Psoas muscle (tissue), 8 donors: ENCODE results near the gene FADS2. TPM values are rescaled to one million over a fixed set of nuclear protein-coding genes. Genes with fewer than 3 reads are reported as not detected.

Experiments
- ATAC-seq, 4 donors: fragments of 200-7000 bp; cut with Tn5 transposase; one replicate each; pipeline ENCODE4 v1.9.1; 2020; ENCODE audit warnings: moderate library complexity in 3 of 4, mild to moderate bottlenecking in 2 of 4
- DNase-seq, 2 donors: peaks; one replicate each; pipeline ENCODE4 v3.0.0-alpha.2; 2020
- H3K27ac ChIP-seq: fragments of 200-600 bp; one replicate; pipeline ENCODE4 v1.8.0; 2022
- H3K27me3 ChIP-seq, 3 donors: fragments of 200-600 bp in 1 of 3; one replicate each; pipeline versions ENCODE4 v1.6.1 to v1.8.0; 2013 to 2022; ENCODE audit warnings: low read length in 2 of 3, mild to moderate bottlenecking in 2 of 3, moderate library complexity in 1 of 3; ENCODE audit not compliant: insufficient read depth in 3 of 3
- H3K36me3 ChIP-seq, 2 donors: fragments of 200-600 bp in 1 of 2; one replicate each; pipeline versions ENCODE4 v1.6.1 to v1.8.0; 2013 to 2022; ENCODE audit warnings: low read depth in 1 of 2, mild to moderate bottlenecking in 1 of 2, moderate library complexity in 1 of 2; ENCODE audit not compliant: insufficient read depth in 1 of 2
- H3K4me1 ChIP-seq: fragments of 200-600 bp; one replicate; pipeline ENCODE4 v1.8.0; 2022
- H3K4me3 ChIP-seq: fragments of 200-600 bp; one replicate; pipeline ENCODE4 v1.8.0; 2022; ENCODE audit warnings: mild to moderate bottlenecking
- H3K9me3 ChIP-seq: fragments of 200-600 bp; one replicate; pipeline ENCODE4 v1.8.0; 2022
- WGBS, 3 donors: extraction: QIAGEN DNeasy Blood & Tissue Kit; methylation state at CpG; one replicate each; pipeline versions ENCODE4 v1.1.6 to v1.1.7; 2013; 5-methylcytosine and 5-hydroxymethylcytosine counted together
- intact Hi-C, 2 donors: fragments of 100-400 bp; cut with DNase I; formaldehyde crosslinking; loops; one replicate each; pipeline versions ENCODE4 v1.11.0 to v1.14.2; 2022
- polyA plus RNA-seq, 3 donors: library from polyadenylated mRNA; stranded (reverse); fragments of 200-250 nt; gene quantifications; one replicate each; pipeline ENCODE4 v1.2.3, GENCODE V29; 2013
- total RNA-seq, 4 donors: library from RNA; stranded (reverse); fragmentation: NEBNext Ultra II Directional in 2 of 4; extraction: Animal tissue kit (Norgen Biotek cat#: 25700) in 2 of 4; gene quantifications; one replicate each; pipeline versions ENCODE4 v1.2.1 to v1.2.4, GENCODE V29; 2021 to 2023
- TF ChIP-seq, protein P1 (sequence below): fragments of 200-600 bp; IDR thresholded peaks from one replicate; pipeline ENCODE4 v1.8.0; 2022; ENCODE audit warnings: antibody characterized with exemption
- donor health status: healthy with polysubstance abuse.
- donor health status: DM: no; HTN: no; CAD: no; lungs with moderate emphysema.
- donor health status: Bipolar disorder and iron deficiency.
- donor health status: healthy.
- donor health status: DM: yes; HTN: yes; CAD: no.
- donor health status: DM: no; HTN: no; CAD: no.
- donor health status: DM: no; HTN: no; CAD: no.
- donor health status: DM: yes; HTN: yes; CAD: no.

FADS2 gene
- total and polyA plus RNA-seq, 7 donors, result 2.2 to 8.4 (median 5.5) TPM

DNA sequence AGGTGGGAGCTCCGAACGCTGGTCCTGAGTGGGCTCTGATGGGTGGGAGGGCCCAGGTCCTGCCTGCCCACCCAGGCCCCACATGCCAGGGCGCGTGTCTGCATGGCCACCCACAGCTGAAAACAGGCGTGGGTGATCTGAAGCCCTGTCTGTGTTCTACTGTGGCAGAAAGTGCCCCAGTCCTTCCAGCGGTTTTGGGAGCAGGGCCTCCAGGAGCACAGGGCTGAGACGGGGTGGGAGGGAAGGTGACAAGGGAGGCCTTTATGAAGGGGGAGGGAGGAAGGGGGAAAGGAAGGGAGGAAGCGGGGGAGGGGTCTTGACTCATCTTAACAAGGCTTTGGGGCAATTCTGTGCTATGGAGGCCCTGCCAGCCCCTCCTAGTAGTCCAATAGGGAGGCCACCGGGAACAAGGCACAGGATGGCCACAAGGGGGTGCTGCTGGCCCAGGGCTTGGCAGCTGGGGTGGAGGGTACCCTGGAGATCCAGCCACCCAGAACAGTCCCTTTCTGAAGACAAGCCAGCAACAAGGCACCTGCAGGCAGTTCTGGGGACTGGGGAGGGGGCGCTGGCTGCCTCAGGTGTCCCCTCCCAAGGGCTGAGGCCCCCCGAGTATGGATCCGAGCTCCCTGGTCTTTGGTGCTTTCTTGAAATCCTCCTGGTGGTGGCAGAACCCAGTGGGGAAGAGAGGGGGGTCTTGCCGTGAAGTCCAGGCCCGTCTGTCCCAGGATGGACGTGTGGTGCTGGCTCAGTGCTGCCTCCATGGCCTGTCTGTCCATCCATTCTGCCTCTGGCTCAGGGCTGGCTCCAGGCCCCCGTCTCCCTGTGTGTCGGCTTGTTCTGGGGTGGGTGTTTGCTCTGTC is 69.5 kb downstream of the FADS2 start:
- Histone ChIP-seq H3K36me3 (peaks cover 0 to 13% of the 10 kb centered on the region in 2 donors), H3K4me3 (no peak overlapping the region), H3K27me3 (no peaks in the 10 kb centered on the region), H3K9me3 (no peaks in the 10 kb centered on the region), H3K4me1 (no peaks in the 10 kb centered on the region), H3K27ac (no peak overlapping the region)
- peak; percentile 63 to 88 (median 70) for ATAC-seq
- DNase-seq, result peak; percentile 79 to 86
- intact Hi-C loops, result loop anchor here (2.0 to 5.0 kb wide), 5 partner anchors 49 to 211 kb away; partner anchors contain the start of genes FEN1 (in 1 of the 2) and TMEM258 (in 1 of the 2)
- 70 to 87% (median 71%) methylated on average over 17 of the region's 17 CpGs for WGBS, 3 donors
- TF ChIP-seq, protein P1, sequence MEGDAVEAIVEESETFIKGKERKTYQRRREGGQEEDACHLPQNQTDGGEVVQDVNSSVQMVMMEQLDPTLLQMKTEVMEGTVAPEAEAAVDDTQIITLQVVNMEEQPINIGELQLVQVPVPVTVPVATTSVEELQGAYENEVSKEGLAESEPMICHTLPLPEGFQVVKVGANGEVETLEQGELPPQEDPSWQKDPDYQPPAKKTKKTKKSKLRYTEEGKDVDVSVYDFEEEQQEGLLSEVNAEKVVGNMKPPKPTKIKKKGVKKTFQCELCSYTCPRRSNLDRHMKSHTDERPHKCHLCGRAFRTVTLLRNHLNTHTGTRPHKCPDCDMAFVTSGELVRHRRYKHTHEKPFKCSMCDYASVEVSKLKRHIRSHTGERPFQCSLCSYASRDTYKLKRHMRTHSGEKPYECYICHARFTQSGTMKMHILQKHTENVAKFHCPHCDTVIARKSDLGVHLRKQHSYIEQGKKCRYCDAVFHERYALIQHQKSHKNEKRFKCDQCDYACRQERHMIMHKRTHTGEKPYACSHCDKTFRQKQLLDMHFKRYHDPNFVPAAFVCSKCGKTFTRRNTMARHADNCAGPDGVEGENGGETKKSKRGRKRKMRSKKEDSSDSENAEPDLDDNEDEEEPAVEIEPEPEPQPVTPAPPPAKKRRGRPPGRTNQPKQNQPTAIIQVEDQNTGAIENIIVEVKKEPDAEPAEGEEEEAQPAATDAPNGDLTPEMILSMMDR, result peak; percentile 81

DNA sequence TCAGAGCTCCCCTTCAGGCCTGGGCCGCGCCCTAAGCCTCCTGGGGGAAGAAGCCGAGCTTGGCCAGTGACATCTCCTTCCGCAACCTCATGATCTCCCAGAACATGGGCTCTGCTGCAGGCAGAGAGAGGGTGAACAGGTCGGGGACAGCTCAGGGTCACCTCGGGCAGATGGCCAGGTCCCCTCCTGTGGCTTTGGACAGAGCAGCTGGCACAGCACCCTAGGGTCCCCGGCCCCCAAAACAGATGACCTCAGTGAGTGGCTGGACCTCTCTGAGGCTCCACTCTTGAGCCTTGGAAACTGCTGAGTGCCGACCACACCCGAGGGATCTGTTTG is 70.1 kb downstream of the FADS2 start:
- no peak for DNase-seq
- Histone ChIP-seq H3K27me3 (no peaks in the 10 kb centered on the region), H3K4me1 (no peaks in the 10 kb centered on the region), H3K9me3 (no peaks in the 10 kb centered on the region), H3K4me3 (no peak overlapping the region), H3K27ac (no peak overlapping the region), H3K36me3 (peaks cover 0 to 13% of the 10 kb centered on the region in 2 donors)
- ATAC-seq, result peak in 1 of 4 donors; percentile 7
- TF ChIP-seq, protein P1, result no peak
- intact Hi-C loops, result loop anchor here (2.0 to 5.0 kb wide), 5 partner anchors 49 to 211 kb away; partner anchors contain the start of genes FEN1 (in 1 of the 2) and TMEM258 (in 1 of the 2)
- 77 to 83% (median 81%) methylated on average over 9 of the region's 9 CpGs for WGBS, 3 donors

DNA sequence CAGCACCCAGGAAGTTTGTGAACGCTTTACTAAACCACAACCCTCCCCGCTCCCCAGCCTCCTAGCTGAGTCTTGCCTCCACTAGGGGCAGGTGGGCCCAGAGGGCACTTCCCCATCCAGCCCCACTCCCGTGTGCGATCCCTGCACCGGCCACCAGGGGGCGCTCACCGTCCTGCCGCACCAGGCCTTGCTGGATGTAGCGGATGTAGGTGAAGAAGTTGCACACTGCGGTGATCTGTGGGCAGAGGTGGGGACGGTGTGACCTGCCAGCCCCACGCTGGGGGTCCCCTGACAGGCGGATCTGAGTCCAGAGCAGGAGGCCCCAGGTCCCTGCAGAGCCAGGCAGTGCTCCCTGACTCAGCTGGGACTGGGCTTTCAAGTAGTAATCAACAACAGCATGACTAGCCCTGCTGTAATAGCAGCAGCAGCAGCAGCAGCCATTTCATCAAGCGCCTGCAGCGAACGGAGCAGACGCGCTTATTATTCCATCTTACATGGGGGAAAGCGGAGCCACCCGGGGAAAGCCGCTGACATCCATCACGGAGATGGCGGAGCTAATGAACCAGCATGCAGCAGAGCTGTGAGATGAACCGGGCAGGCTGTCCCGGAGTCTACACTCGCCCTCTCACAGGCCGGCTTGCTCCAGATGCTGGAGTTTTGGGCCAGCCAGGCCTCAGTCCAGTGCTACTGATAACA is 71.2 kb downstream of the FADS2 start:
- TF ChIP-seq, protein P1, result peak; percentile 100
- Histone ChIP-seq H3K9me3 (no peaks in the 10 kb centered on the region), H3K4me3 (no peak overlapping the region), H3K36me3 (peaks cover 0 to 17% of the 10 kb centered on the region in 2 donors), H3K4me1 (no peaks in the 10 kb centered on the region), H3K27ac (no peak overlapping the region), H3K27me3 (no peaks in the 10 kb centered on the region)
- intact Hi-C loops, result loop anchor here (1.0 to 5.0 kb wide), 7 partner anchors 48 to 210 kb away; partner anchors contain the start of genes FEN1 (in 1 of the 2) and TMEM258 (in 1 of the 2)
- 33 to 40% (median 39%) methylated on average over 27 of the region's 27 CpGs for WGBS, 3 donors
- ATAC-seq (peak; percentile 86 to 93 (median 90)), DNase-seq (peak; percentile 83 to 93)

DNA sequence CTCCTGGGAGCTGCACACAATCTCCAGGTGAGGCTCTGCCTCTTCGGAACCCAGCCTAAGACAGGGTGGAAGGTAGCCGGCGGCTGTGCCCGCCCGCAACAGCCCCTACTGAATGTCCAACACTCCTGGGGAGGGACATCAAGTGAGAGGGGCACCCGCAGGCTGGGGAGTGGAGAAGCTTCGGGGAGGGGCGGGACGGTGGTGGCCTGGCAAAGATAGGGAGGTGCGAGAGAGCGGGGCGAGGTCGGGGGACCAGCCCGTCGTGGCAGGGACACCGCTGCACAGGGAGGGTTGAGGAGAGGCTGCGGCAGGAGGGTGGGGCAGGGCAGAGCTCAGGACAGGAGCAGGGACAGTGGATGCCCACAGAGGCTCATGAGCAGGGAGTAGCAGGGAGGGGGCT is 72.2 kb downstream of the FADS2 start:
- H3K9me3 ChIP-seq, result no peaks in the 10 kb centered on the region
- H3K36me3 ChIP-seq, result peaks cover 0 to 21% of the 10 kb centered on the region in 2 donors
- H3K4me3 ChIP-seq, result no peak overlapping the region
- 86 to 94% (median 89%) methylated on average over 17 of the region's 17 CpGs for WGBS, 3 donors
- H3K4me1 ChIP-seq, result no peaks in the 10 kb centered on the region
- ATAC-seq, result no peak
- no peak for DNase-seq
- intact Hi-C loops, result no loop called here
- TF ChIP-seq, protein P1, result no peak
- H3K27ac ChIP-seq, result no peak overlapping the region
- H3K27me3 ChIP-seq, result no peaks in the 10 kb centered on the region
